NCI-H2081 (cell line): ENCODE data around the gene TIMM21.

ENCODE experiments used
- DNase-seq, 2 experiments: peaks; one replicate each; lab custom pipeline; 2025; lab: John Stamatoyannopoulos, UW

The TIMM21 gene

GRCh38 chr18:74147491-74147778 is 888 bp upstream of the TIMM21 start:
- no peak for DNase-seq

GRCh38 chr18:74148543-74149070 is 284 bp downstream of the TIMM21 start:
- no peak for DNase-seq

DNA sequence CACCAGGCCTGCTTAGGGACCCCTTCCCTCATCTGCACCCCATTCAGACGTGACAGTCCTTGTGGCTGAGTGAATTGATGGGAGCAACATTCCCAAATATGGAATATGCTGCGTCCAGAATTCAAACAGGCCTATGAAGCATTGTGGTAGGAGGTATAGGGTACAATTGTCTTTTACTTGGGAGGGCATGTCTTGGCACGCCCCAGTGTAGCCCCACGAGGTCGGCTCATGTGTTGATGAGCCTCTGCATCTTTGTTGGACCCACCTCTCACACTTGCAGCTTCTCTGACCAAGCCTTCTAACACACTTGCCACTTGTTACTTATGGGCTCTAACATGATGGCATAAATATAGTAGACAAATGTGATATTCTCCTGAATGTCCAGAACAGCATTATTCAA is 1.6 kb downstream of the TIMM21 start:
- DNase-seq: no peak

GRCh38 chr18:74152270-74152669 is 3.9 kb downstream of the TIMM21 start:
- DNase-seq: no peak

DNA sequence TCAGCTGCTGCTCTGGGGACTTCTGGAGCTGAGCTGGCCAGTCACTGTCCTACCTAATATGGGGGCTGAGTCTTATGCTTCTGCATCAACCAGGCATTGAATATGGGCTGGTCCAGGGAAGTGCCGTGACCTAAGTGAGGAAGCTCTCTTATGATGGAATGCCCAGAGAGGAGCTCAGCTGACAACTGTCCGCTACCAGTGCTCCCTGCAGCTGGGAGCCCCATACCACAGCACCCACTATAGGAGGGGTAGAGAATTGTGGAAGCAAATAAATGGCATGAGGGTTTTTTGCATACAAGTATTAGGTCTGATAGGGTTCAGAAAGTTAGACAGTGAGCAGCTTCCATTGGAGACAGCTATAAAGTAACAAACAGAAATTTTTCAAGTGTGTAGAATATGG is 4.5 kb downstream of the TIMM21 start:
- no peak for DNase-seq

DNA sequence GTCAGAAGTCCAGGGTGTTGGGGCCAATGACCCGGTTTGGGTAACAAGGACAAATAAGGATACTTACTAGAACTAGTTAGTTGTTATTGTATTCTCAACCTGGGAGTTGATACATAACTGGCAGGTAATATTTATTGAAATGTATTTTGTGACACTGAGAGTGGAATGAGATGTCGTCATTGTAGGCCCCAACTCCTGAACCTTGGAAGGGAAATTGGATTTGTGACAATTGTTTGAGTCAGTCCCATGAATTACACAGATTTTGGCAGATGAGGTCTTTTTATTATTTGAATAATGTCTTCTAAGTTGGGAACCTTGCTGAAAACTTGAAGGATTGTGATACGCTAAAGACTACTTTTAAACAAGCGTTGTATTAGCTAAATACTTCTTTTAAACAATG is 5.1 kb downstream of the TIMM21 start:
- no peak for DNase-seq

- DNase-seq: no peak
These were observed 5.5 kb downstream of the TIMM21 start for GRCh38 chr18:74153793-74154192.

DNA sequence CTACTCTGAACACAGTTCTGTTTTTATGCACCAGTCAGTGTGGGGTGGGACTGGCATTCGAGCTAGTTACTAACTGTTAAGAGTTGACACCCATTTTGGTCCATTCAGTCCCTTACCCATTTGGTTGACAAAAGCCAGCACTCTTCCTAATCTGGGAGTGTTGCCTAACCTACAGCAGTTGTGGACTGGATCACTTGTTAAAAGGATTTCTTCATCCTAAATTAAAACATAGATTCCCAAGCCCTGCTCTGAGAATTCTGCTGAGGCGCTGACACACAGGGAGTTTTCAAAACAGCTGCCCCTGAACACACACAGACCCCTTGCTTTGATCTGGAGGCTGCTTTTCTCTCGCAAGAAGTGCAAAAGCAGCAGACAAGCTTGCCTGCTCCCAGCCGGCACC is 6.4 kb downstream of the TIMM21 start:
- DNase-seq: no peak

GRCh38 chr18:74155276-74155675 is 7.0 kb downstream of the TIMM21 start:
- DNase-seq: no peak

GRCh38 chr18:74163019-74163660 is 14.8 kb downstream of the TIMM21 start:
- DNase-seq: no peak

DNA sequence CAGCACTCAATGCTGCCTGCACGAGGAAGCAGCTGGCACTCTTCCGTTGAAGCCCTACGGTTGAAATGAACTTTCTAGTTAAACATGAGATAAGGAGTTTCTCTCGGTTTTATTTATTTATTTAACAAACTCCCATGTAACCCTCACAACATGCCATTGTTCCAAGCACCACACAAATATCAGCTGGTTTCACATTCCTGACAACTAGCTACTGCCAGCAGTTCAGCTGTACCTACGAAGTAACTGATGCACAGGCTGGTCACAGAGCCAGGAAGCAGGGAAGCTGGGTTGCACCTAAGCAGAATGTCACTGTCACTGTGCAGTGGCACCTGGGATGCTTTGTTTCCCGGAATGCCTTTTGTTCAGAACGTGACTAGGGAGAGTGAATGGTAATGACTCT is 18.1 kb downstream of the TIMM21 start:
- no peak for DNase-seq

DNA sequence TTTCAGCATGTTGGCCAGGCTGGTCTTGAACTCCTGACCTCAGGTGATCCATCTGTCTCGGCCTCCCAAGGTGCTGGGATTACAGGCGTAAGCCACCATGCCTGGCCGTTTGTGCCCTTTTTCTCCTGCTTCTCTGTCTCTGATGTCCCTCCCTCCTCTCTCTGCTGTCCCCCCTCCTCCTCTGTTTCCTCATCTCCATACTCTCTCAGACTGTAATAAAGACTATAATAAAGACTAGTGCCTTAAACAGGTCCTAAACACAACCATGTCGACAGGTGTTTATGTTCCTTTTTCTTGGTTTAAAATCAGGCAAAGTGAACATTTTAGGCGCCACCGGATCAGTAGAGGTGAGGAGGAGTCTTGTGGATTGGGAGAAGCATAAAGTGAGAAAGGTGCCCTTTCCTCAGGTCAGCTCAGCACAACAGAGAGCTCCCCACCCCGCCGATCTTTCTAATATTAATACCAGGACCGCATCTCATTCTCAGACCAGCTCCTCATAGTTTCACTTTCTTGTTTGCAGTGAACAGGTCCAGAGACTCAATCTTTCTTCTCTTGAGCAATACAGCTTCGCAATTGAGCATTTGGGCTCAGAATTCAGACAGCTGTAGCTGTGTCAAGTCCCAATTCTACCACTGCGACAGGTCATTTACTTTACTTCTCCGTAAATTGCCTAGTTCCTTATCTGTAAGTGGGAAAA is 23.7 kb downstream of the TIMM21 start:
- no peak for DNase-seq

DNA sequence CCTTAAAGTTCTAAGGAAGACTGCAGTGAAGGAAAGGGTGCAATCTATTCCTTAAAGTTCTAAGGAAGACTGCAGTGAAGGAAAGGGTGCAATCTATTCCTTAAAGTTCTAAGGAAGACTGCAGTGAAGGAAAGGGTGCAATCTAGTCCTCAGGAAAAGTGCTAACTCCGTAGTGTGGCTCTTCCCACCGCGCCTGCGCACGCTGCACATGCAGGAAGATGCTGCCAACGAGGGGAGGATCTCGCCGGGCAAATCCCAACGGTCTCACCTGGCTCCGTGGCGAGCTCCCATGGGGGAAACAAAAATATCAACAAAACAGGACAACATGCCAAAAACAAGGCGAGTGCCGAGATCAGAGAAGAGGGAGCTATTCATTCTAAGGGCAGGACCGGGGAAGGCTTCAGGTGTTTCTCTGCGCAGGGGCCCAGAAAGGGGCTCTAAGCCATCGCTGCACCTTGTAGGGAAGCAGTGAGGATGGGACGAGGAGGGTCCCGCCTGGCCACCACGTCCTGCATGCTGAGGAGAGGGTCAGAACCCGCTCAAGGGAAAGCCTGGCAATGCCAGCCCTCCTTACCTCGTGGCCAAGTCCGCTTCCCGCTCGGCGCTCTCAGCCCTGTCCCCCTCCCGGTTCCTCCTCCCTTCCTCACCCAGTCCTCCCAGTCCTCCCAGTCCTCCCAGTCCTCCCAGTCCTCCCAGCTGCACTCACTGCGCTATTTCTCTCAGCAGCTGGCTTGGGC is 24.5 kb downstream of the TIMM21 start:
- DNase-seq: no peak

- DNase-seq: no peak
These were observed 25.1 kb downstream of the TIMM21 start for GRCh38 chr18:74173434-74173750.

GRCh38 chr18:74175658-74176057 is 27.3 kb downstream of the TIMM21 start:
- DNase-seq: peak in 1 of 2 experiments; percentile 61

DNA sequence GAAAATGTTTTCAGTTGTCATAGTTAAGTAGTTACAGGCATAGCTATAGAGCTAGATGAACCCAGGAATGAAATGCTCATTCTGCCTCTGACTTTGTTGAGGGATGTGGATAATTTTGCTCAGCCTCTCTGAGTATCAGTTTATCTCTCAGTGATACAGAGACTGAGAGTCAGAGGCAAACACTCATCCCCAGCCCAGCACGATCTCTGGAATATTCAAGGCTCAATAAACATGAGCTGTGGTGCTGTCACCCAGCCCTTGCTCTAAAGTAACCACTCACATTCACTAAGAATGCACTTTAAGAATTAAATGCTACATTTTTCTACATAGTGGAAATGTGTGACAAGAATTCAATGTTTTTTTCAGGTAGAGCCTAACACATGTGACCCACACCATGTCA is 30.6 kb downstream of the TIMM21 start:
- no peak for DNase-seq

- DNase-seq: no peak
These were observed 31.4 kb downstream of the TIMM21 start for GRCh38 chr18:74179623-74180199.

- DNase-seq: no peak
These were observed 34.0 kb downstream of the TIMM21 start for GRCh38 chr18:74182335-74182734.

- DNase-seq: peak; percentile 5 to 60
These were observed 34.8 kb downstream of the TIMM21 start for GRCh38 chr18:74183130-74183529.

- DNase-seq: no peak
These were observed 36.6 kb downstream of the TIMM21 start for GRCh38 chr18:74184875-74185274.

DNA sequence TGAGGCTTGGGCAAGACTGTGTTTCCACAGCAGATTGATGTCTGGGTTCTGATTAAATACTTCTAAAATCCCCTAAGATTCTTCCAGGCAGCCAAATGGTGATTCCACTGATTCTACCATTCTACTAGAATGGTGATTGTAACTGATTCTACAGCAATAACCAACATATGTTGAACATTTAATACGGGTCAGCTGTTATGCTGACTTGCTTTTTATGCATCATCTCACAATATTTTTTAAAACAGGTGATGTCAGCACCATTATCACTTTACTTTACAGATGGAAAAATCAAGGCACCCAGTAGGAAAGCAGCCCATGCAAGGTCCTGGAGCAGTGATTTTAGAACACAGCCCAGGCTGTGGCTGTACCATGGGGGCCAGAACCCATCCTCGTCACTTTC is 37.5 kb downstream of the TIMM21 start:
- DNase-seq: no peak

- DNase-seq: no peak
These were observed 38.3 kb downstream of the TIMM21 start for GRCh38 chr18:74186661-74187060.

GRCh38 chr18:74190086-74190485 is 41.8 kb downstream of the TIMM21 start:
- DNase-seq: no peak
